H1 (cell line): Measurements from ENCODE around the gene CORT. TPM values are rescaled to one million over a fixed set of nuclear protein-coding genes. Genes with fewer than 3 reads are reported as not detected.

Experiments
- FOSL1 ChIP-seq: IDR thresholded peaks from 2 replicates; pipeline ENCODE4 v1.6.1; 2011; ENCODE audit warnings: mild to moderate bottlenecking, low read depth, low read length, moderate library complexity; ENCODE audit not compliant: insufficient read depth
- KDM1A ChIP-seq: fragments of 200-600, 300-600 bp; sonication (generic); IDR thresholded peaks from 2 replicates; pipeline ENCODE4 v1.7.1; 2016; ENCODE audit warnings: mild to moderate bottlenecking, low read length, borderline replicate concordance
- KDM5A ChIP-seq: fragments of 200-600 bp; IDR thresholded peaks from 2 replicates; pipeline ENCODE4 v1.7.1; 2012; ENCODE audit warnings: mild to moderate bottlenecking, low read length, inconsistent platforms, mixed read lengths
- POLR2A ChIP-seq, 2 experiments: IDR thresholded peaks; 1 replicate in 1 of 2; 2 replicates in 1 of 2; pipeline ENCODE4 v1.6.1; 2011; ENCODE audit warnings: low read depth in 2 of 2, low read length in 2 of 2, mild to moderate bottlenecking in 2 of 2; ENCODE audit errors: control extremely low read depth in 1 of 2
- RFX5 ChIP-seq: IDR thresholded peaks from 2 replicates; pipeline ENCODE4 v1.6.1; 2011; ENCODE audit warnings: low read depth, low read length, improper control_type of control experiment, borderline replicate concordance
- SP2 ChIP-seq: IDR thresholded peaks from 2 replicates; pipeline ENCODE4 v1.6.1; 2012; ENCODE audit warnings: mild to moderate bottlenecking, low read length, inconsistent platforms
- SRF ChIP-seq: IDR thresholded peaks from 2 replicates; pipeline ENCODE4 v1.6.1; 2011; ENCODE audit warnings: mild to moderate bottlenecking, low read depth, low read length, moderate library complexity
- TEAD4 ChIP-seq: IDR thresholded peaks from 2 replicates; pipeline ENCODE4 v1.6.1; 2012; ENCODE audit warnings: low read depth, low read length, inconsistent platforms, mixed read lengths
- YY1 ChIP-seq: IDR thresholded peaks from 2 replicates; pipeline ENCODE4 v1.6.1; 2011; ENCODE audit warnings: low read depth, mild to moderate bottlenecking, low read length
- polyA plus RNA-seq, 7 experiments: library from polyadenylated mRNA; depleted of rRNA in 3 of 7; stranded (reverse) in 5 of 7; unstranded in 2 of 7; fragments of >200 nt in 5 of 7; fragments of 200-250 nt in 2 of 7; gene quantifications; 1 replicate in 5 of 7; 2 replicates in 1 of 7; 4 replicates in 1 of 7; pipeline versions ENCODE4 v1.2.1 to v1.2.3, GENCODE V29; 2011 to 2013; ENCODE audit warnings: missing spikeins in 2 of 7, mixed read lengths in 2 of 7
- total RNA-seq: library from RNA; stranded (reverse); fragmentation: NEBNext Ultra II Directional; extraction: Animal tissue kit (Norgen Biotek cat#: 25700); gene quantifications from 2 replicates; pipeline ENCODE4 v1.2.1, GENCODE V29; 2021
- TF ChIP-seq, protein P1 (sequence below): fragments of 300-600 bp; sonication (generic); IDR thresholded peaks from 2 replicates; pipeline ENCODE4 v1.7.1; 2012; ENCODE audit warnings: low read length, moderate library complexity, mild to moderate bottlenecking, inconsistent platforms; ENCODE audit not compliant: insufficient replicate concordance

CORT gene
- total and polyA plus RNA-seq, 2 of the 8 experiments (the other 6 are each of a cell fraction or from before 2014, with no cell fraction given) = 0.15 to 0.30 TPM

DNA sequence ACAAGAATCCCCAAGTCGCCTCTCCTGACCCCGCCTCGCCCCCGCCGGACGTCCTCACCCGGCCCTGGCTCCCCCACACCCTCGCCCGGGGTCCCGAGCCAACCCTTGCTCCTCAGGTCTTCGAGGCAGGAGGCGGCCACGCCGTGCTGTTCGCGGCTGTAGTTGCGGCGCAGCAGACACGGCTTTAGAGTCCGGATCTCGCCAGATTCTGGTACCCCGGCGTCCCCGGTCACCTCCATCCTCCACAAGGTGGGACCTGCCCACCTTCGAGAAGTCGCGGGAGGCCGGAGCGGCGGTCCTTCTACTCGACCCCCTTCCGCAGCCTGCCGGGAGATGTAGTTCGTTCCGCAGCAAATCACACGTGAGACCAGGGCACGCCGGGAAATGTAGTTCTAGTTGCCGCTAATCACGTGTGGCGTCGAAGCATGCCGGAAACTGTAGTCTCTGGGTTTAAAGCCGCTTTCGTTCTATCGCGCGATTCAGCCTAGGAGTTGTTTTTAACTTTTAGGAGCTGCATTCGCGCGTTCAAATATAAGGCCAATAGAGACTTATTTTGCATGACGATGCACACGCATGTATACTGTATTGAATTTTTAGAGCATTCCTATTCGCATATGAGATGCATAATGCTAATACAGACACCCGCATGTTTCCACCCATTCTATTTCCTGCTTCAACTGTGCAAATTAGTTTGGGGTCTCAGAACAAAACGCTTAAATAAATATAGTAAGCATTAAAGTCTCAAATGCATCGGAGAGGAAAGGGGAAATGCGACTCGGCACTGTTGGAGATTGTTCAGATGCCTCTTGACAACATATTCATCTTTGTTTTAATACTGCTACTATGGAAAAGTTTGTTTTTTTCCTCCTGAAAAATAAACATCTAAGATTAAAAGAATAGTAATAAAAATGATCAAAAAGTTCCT, 22.7 kb downstream of the CORT start, which contains the start of gene DFFA (continued):
- TF ChIP-seq, protein P1, sequence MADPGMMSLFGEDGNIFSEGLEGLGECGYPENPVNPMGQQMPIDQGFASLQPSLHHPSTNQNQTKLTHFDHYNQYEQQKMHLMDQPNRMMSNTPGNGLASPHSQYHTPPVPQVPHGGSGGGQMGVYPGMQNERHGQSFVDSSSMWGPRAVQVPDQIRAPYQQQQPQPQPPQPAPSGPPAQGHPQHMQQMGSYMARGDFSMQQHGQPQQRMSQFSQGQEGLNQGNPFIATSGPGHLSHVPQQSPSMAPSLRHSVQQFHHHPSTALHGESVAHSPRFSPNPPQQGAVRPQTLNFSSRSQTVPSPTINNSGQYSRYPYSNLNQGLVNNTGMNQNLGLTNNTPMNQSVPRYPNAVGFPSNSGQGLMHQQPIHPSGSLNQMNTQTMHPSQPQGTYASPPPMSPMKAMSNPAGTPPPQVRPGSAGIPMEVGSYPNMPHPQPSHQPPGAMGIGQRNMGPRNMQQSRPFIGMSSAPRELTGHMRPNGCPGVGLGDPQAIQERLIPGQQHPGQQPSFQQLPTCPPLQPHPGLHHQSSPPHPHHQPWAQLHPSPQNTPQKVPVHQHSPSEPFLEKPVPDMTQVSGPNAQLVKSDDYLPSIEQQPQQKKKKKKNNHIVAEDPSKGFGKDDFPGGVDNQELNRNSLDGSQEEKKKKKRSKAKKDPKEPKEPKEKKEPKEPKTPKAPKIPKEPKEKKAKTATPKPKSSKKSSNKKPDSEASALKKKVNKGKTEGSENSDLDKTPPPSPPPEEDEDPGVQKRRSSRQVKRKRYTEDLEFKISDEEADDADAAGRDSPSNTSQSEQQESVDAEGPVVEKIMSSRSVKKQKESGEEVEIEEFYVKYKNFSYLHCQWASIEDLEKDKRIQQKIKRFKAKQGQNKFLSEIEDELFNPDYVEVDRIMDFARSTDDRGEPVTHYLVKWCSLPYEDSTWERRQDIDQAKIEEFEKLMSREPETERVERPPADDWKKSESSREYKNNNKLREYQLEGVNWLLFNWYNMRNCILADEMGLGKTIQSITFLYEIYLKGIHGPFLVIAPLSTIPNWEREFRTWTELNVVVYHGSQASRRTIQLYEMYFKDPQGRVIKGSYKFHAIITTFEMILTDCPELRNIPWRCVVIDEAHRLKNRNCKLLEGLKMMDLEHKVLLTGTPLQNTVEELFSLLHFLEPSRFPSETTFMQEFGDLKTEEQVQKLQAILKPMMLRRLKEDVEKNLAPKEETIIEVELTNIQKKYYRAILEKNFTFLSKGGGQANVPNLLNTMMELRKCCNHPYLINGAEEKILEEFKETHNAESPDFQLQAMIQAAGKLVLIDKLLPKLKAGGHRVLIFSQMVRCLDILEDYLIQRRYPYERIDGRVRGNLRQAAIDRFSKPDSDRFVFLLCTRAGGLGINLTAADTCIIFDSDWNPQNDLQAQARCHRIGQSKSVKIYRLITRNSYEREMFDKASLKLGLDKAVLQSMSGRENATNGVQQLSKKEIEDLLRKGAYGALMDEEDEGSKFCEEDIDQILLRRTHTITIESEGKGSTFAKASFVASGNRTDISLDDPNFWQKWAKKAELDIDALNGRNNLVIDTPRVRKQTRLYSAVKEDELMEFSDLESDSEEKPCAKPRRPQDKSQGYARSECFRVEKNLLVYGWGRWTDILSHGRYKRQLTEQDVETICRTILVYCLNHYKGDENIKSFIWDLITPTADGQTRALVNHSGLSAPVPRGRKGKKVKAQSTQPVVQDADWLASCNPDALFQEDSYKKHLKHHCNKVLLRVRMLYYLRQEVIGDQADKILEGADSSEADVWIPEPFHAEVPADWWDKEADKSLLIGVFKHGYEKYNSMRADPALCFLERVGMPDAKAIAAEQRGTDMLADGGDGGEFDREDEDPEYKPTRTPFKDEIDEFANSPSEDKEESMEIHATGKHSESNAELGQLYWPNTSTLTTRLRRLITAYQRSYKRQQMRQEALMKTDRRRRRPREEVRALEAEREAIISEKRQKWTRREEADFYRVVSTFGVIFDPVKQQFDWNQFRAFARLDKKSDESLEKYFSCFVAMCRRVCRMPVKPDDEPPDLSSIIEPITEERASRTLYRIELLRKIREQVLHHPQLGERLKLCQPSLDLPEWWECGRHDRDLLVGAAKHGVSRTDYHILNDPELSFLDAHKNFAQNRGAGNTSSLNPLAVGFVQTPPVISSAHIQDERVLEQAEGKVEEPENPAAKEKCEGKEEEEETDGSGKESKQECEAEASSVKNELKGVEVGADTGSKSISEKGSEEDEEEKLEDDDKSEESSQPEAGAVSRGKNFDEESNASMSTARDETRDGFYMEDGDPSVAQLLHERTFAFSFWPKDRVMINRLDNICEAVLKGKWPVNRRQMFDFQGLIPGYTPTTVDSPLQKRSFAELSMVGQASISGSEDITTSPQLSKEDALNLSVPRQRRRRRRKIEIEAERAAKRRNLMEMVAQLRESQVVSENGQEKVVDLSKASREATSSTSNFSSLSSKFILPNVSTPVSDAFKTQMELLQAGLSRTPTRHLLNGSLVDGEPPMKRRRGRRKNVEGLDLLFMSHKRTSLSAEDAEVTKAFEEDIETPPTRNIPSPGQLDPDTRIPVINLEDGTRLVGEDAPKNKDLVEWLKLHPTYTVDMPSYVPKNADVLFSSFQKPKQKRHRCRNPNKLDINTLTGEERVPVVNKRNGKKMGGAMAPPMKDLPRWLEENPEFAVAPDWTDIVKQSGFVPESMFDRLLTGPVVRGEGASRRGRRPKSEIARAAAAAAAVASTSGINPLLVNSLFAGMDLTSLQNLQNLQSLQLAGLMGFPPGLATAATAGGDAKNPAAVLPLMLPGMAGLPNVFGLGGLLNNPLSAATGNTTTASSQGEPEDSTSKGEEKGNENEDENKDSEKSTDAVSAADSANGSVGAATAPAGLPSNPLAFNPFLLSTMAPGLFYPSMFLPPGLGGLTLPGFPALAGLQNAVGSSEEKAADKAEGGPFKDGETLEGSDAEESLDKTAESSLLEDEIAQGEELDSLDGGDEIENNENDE = no peak
- TF ChIP-seq TEAD4 (no peak), FOSL1 (no peak), SP2 (no peak), KDM1A (no peak), POLR2A (IDR thresholded peaks at IDR 0.05; ENCODE audit: control extremely low read depth in 1 of 2, low read depth in 2 of 2, low read length in 2 of 2) (peak; percentile 69 to 91), RFX5 (no peak), KDM5A (no peak), YY1 (no peak; the same call in none of the 2 replicates), SRF (0 out of 2 replicates have a peak, but pooled peaks have one; percentile 36)
